Measurements from ENCODE around the gene FZD1.

DNA sequence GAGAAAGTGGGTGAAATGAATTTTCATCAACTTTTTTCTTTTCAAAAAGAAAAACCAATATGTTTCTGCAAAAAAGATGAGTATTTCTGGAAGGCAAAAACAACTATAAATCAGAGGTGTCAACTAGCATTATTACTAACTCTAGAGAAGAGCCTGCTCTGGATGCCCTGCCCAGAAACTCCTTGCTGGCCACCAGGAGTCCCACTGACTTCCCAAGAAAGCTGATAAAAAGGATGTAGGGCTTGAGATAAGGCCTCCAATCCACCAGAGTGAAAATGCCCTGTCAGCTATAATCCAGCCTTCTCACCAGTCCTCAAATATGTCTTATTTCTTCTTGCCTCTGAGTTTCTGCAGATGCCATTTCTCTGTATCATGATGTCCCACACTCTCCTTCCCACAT, 16.7 kb upstream of the FZD1 start:
- TF ChIP-seq, protein P1, sequence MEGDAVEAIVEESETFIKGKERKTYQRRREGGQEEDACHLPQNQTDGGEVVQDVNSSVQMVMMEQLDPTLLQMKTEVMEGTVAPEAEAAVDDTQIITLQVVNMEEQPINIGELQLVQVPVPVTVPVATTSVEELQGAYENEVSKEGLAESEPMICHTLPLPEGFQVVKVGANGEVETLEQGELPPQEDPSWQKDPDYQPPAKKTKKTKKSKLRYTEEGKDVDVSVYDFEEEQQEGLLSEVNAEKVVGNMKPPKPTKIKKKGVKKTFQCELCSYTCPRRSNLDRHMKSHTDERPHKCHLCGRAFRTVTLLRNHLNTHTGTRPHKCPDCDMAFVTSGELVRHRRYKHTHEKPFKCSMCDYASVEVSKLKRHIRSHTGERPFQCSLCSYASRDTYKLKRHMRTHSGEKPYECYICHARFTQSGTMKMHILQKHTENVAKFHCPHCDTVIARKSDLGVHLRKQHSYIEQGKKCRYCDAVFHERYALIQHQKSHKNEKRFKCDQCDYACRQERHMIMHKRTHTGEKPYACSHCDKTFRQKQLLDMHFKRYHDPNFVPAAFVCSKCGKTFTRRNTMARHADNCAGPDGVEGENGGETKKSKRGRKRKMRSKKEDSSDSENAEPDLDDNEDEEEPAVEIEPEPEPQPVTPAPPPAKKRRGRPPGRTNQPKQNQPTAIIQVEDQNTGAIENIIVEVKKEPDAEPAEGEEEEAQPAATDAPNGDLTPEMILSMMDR (IDR thresholded peaks at IDR 0.05) = no peak
- no peak for TF ChIP-seq POLR2A (IDR thresholded peaks at IDR 0.05)

Measured in vagina (tissue), 2 donors.